HG03457 (cell line): Measurements from ENCODE around the gene NOP56.

Experiments used
- ATAC-seq: cut with Tn5 transposase; IDR thresholded peaks from one replicate; pipeline ENCODE4 v1.9.1; 2021; ENCODE audit warnings: moderate number of reproducible peaks; ENCODE audit not compliant: unreplicated experiment

Gene NOP56

GRCh38 chr20:2699775-2700413 is 47.5 kb downstream of the NOP56 start:
- ATAC-seq: no peak

DNA sequence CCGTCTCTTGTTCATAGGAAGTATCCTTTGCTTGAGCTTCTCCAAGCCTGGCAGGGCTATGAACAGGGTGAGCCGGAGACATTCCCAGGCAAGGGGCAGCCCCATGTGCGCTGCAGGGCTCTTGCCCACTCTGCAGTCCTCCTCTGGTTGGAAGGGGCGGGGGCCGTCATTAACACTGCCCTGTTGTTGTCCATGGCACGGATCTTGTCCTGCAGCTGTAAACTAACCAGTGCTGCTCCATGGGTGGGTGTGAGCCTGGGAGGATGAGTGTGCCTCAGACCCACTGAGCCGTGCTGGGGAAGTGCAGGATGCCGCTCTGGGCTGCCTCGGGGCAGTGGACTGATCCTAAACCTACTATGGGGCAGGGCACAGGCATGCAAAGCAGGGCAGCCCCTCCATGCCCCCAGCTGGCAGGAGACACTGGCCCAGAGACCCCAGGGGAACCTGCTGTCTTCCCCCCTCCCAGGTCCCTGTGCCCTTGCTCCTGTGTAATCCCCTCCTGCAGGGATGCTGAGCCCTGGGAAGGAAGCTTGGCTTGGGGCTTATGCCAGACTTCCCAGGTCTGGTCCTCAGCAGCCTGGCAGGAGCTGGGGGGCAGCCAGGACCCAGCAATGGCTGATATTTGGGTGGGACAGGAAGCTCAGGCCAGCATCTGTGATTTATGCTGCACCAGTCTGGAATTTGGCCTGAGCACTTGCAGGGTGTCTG is 48.6 kb downstream of the NOP56 start:
- no peak for ATAC-seq

- ATAC-seq: no peak
Observed at GRCh38 chr20:2701671-2702081, 49.2 kb downstream of the NOP56 start.

DNA sequence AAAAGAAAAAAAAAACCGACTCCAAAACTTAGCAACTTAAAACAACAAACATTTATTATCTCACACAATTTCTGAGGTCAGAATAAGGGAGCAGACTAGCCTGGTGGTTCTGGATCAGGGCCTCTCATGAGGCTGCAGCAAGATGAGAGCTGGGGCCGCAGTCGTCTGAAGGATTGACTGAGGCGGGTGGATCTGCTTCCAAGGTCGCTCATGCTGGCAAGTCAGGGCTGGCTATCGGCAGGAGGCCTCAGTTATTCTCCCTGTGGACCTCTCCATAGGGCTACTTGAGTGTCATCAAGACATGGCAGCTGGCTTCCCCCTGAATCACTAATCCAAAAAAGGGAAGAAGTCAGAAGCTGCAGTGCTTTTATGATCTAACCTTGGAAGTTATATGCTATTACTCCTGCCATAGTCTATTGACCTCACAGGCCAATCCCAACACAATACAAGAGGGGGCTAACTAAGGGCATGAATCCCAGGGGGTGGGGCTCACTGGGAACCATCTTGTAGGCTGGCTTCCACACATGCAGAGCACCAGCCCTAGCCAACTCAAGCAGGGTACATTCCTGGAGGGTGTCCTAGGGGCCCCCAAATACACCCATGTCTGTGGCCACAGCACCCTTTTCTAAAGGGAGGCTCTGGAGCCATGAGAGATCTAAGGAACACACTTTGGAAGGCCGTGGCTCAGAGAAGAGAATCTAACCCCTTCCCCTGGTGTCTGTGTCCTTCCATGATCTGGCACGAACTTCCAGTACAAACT is 51.5 kb downstream of the NOP56 start:
- no peak for ATAC-seq

DNA sequence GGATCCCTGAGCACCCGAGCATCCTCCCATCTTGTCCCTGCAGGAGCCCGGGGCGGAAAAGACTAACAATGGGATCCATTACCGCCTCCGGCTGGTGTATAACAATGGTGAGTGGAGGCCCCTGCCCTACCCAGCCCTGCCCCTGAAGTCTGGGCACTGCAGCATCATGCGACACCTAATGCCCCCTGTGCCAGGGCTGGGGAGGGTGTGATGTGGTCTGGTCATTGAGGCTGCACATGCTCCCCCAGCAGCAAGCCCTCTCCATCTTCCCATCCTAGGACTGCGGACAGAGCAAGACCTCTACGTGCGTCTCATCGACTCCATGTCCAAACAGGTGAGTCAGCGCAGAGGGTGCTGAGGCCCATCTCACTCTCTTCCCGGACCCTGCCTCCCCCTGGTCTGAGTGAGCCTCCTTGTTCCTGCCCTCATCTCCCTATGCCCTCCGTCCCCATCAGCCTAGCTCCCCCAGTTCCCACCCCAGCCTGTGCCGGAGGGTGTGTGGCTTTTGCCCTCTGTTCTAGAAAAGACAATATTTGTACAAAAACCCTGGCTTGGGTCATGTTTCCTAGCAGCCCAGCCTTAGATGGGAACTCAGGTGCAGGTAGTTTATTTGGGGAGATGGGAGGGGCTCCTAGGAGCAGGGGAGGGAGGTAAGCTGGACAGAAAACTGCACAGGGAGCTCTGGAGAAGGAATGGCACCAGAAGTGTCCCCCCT is 53.7 kb downstream of the NOP56 start:
- ATAC-seq: no peak

- no peak for ATAC-seq
Observed at GRCh38 chr20:2706688-2707352, 54.4 kb downstream of the NOP56 start.

DNA sequence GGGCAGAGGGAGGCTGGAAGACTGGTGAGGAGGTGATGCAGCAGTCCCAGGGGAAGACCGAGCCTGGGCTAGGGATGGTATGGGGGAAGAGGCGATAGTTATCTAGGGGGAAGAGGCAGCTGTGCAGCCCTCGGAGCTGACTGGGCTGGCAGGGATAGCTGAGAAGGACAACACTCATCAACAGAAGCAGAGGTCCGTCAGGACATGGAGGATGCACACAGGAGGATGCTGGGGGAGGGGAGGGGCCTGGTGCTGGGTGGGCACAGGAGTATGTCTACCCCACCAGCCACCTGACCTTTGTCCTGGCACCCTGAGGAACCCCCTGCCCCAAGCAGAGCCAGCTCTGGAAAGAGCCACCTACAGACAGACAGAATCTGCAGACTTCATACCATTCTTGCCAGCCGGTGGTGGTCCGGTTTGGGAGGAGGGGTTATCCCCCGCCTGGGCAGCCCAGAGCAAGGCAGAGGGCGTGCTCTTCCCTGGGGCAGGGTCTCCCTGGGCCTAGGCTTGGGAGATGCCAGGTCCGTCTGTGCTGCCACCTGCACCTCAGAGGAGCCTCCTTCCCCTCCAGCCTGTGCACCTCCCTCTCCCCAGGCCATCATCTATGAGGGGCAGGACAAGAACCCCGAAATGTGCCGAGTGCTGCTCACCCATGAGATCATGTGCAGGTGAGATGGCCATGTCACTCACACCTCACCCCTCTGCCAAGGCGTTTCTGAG is 55.1 kb downstream of the NOP56 start:
- ATAC-seq: no peak
